T-helper 1 cell treated with Interleukin-12 subunit alpha and Interleukin-12 subunit beta and Interleukin-4 antibody, amounts not matched to agents 30 μg/mL and 1 μg/mL, for 36 hours (primary cell): Measurements from ENCODE around the gene F3.

ENCODE experiments used
- H3K27ac Mint-ChIP-seq: one replicate; pipeline ENCODE4 v1.8.0; 2021; ENCODE audit warnings: mild to moderate bottlenecking, mixed read lengths
- H3K27me3 Mint-ChIP-seq: one replicate; pipeline ENCODE4 v1.8.0; 2021; ENCODE audit warnings: low read depth, mixed read lengths
- H3K36me3 Mint-ChIP-seq: one replicate; pipeline ENCODE4 v1.8.0; 2021; ENCODE audit warnings: low read depth, mixed read lengths
- H3K4me1 Mint-ChIP-seq: one replicate; pipeline ENCODE4 v1.8.0; 2021; ENCODE audit warnings: low read depth, mixed read lengths
- H3K4me3 Mint-ChIP-seq: one replicate; pipeline ENCODE4 v1.8.0; 2021; ENCODE audit warnings: mild to moderate bottlenecking, moderate library complexity, mixed read lengths
- H3K9me3 Mint-ChIP-seq: one replicate; pipeline ENCODE4 v1.8.0; 2021; ENCODE audit warnings: mixed read lengths

The F3 gene

GRCh38 chr1:94527447-94528031 lies 14.0 kb downstream of the F3 start:
- H3K4me3 Mint-ChIP-seq = no peak overlapping the region
- H3K36me3 Mint-ChIP-seq = no peaks in the 10 kb centered on the region
- H3K4me1 Mint-ChIP-seq = no peaks in the 10 kb centered on the region
- H3K9me3 Mint-ChIP-seq = no peaks in the 10 kb centered on the region
- H3K27me3 Mint-ChIP-seq = peaks cover 11% of the 10 kb centered on the region
- no peak overlapping the region for H3K27ac Mint-ChIP-seq

GRCh38 chr1:94526152-94526980 lies 15.2 kb downstream of the F3 start:
- Mint-ChIP-seq H3K27ac (no peak overlapping the region), H3K27me3 (peaks cover 11% of the 10 kb centered on the region), H3K4me1 (no peaks in the 10 kb centered on the region), H3K36me3 (no peaks in the 10 kb centered on the region), H3K4me3 (no peak overlapping the region), H3K9me3 (no peaks in the 10 kb centered on the region)

- no peaks in the 10 kb centered on the region for H3K4me1 Mint-ChIP-seq
- H3K36me3 Mint-ChIP-seq = no peaks in the 10 kb centered on the region
- no peak overlapping the region for H3K27ac Mint-ChIP-seq
- H3K27me3 Mint-ChIP-seq = peaks cover 11% of the 10 kb centered on the region
- no peaks in the 10 kb centered on the region for H3K9me3 Mint-ChIP-seq
- no peak overlapping the region for H3K4me3 Mint-ChIP-seq
These were observed 17.0 kb downstream of the F3 start for GRCh38 chr1:94524531-94524930.

- Mint-ChIP-seq H3K36me3 (no peaks in the 10 kb centered on the region), H3K9me3 (no peaks in the 10 kb centered on the region), H3K4me1 (no peaks in the 10 kb centered on the region), H3K27ac (no peak overlapping the region), H3K27me3 (peaks cover 6% of the 10 kb centered on the region), H3K4me3 (no peak overlapping the region)
These were observed 19.3 kb downstream of the F3 start for GRCh38 chr1:94522304-94522703.

- no peak overlapping the region for H3K4me3 Mint-ChIP-seq
- H3K27ac Mint-ChIP-seq = no peak overlapping the region
- H3K27me3 Mint-ChIP-seq = no peaks in the 10 kb centered on the region
- no peaks in the 10 kb centered on the region for H3K9me3 Mint-ChIP-seq
- no peaks in the 10 kb centered on the region for H3K36me3 Mint-ChIP-seq
- no peaks in the 10 kb centered on the region for H3K4me1 Mint-ChIP-seq
These were observed 22.2 kb downstream of the F3 start for GRCh38 chr1:94519351-94519750.

- H3K27me3 Mint-ChIP-seq = no peaks in the 10 kb centered on the region
- H3K9me3 Mint-ChIP-seq = no peaks in the 10 kb centered on the region
- no peak overlapping the region for H3K27ac Mint-ChIP-seq
- peaks cover 3% of the 10 kb centered on the region for H3K36me3 Mint-ChIP-seq
- H3K4me1 Mint-ChIP-seq = no peaks in the 10 kb centered on the region
- no peak overlapping the region for H3K4me3 Mint-ChIP-seq
These were observed 26.1 kb downstream of the F3 start for GRCh38 chr1:94515296-94515947.

GRCh38 chr1:94514095-94514727 lies 27.3 kb downstream of the F3 start:
- Mint-ChIP-seq H3K9me3 (no peaks in the 10 kb centered on the region), H3K36me3 (peaks cover 8% of the 10 kb centered on the region), H3K4me1 (no peaks in the 10 kb centered on the region), H3K27ac (no peak overlapping the region), H3K27me3 (no peaks in the 10 kb centered on the region), H3K4me3 (no peak overlapping the region)

GRCh38 chr1:94512816-94513215 lies 28.7 kb downstream of the F3 start:
- H3K4me3 Mint-ChIP-seq = no peak overlapping the region
- H3K27me3 Mint-ChIP-seq = no peaks in the 10 kb centered on the region
- no peaks in the 10 kb centered on the region for H3K4me1 Mint-ChIP-seq
- peaks cover 8% of the 10 kb centered on the region for H3K36me3 Mint-ChIP-seq
- no peaks in the 10 kb centered on the region for H3K9me3 Mint-ChIP-seq
- H3K27ac Mint-ChIP-seq = no peak overlapping the region

- Mint-ChIP-seq H3K4me3 (no peak overlapping the region), H3K27ac (no peak overlapping the region), H3K9me3 (no peaks in the 10 kb centered on the region), H3K27me3 (no peaks in the 10 kb centered on the region), H3K36me3 (peaks cover 20% of the 10 kb centered on the region), H3K4me1 (peaks cover 7% of the 10 kb centered on the region)
These were observed 37.0 kb downstream of the F3 start for GRCh38 chr1:94504601-94505000.

GRCh38 chr1:94503153-94503552 lies 38.4 kb downstream of the F3 start:
- Mint-ChIP-seq H3K4me1 (peaks cover 7% of the 10 kb centered on the region), H3K4me3 (no peak overlapping the region), H3K27me3 (no peaks in the 10 kb centered on the region), H3K36me3 (peaks cover 22% of the 10 kb centered on the region), H3K9me3 (no peaks in the 10 kb centered on the region), H3K27ac (no peak overlapping the region)

GRCh38 chr1:94501935-94502334 lies 39.6 kb downstream of the F3 start:
- H3K9me3 Mint-ChIP-seq = no peaks in the 10 kb centered on the region
- H3K27me3 Mint-ChIP-seq = no peaks in the 10 kb centered on the region
- H3K4me3 Mint-ChIP-seq = no peak overlapping the region
- H3K4me1 Mint-ChIP-seq = peaks cover 7% of the 10 kb centered on the region
- no peak overlapping the region for H3K27ac Mint-ChIP-seq
- H3K36me3 Mint-ChIP-seq = peaks cover 22% of the 10 kb centered on the region

GRCh38 chr1:94501426-94501825 lies 40.1 kb downstream of the F3 start:
- Mint-ChIP-seq H3K36me3 (peaks cover 22% of the 10 kb centered on the region), H3K27ac (no peak overlapping the region), H3K27me3 (no peaks in the 10 kb centered on the region), H3K4me1 (peaks cover 7% of the 10 kb centered on the region), H3K4me3 (no peak overlapping the region), H3K9me3 (no peaks in the 10 kb centered on the region)

- H3K27me3 Mint-ChIP-seq = no peaks in the 10 kb centered on the region
- no peak overlapping the region for H3K27ac Mint-ChIP-seq
- H3K9me3 Mint-ChIP-seq = no peaks in the 10 kb centered on the region
- no peak overlapping the region for H3K4me3 Mint-ChIP-seq
- peaks cover 8% of the 10 kb centered on the region for H3K36me3 Mint-ChIP-seq
- no peaks in the 10 kb centered on the region for H3K4me1 Mint-ChIP-seq
These were observed 45.3 kb downstream of the F3 start for GRCh38 chr1:94496076-94496755.

- no peak overlapping the region for H3K4me3 Mint-ChIP-seq
- H3K27me3 Mint-ChIP-seq = no peaks in the 10 kb centered on the region
- H3K9me3 Mint-ChIP-seq = no peaks in the 10 kb centered on the region
- H3K4me1 Mint-ChIP-seq = no peaks in the 10 kb centered on the region
- no peak overlapping the region for H3K27ac Mint-ChIP-seq
- peaks cover 9% of the 10 kb centered on the region for H3K36me3 Mint-ChIP-seq
These were observed 51.0 kb downstream of the F3 start for GRCh38 chr1:94490556-94490955.
